Measurements from ENCODE around the gene ZNF385B.
"Not testable (repeated sequence)": the region's sequence is repeated elsewhere in the genome, so short reads cannot be mapped to it uniquely, and the experiment has no call there.

The ZNF385B gene

GRCh38 chr2:179645047-179645446, 216.4 kb downstream of the ZNF385B start:
- no peak for TF ChIP-seq CTCF (IDR thresholded peaks at IDR 0.05; ENCODE audit: low read depth, low read length)

GRCh38 chr2:179642462-179642861, 218.9 kb downstream of the ZNF385B start:
- no peak for DNase-seq (ENCODE audit: extremely low read depth, low read depth)
- TF ChIP-seq CTCF (IDR thresholded peaks at IDR 0.05; ENCODE audit: low read depth, low read length): no peak

More at GRCh38 chr2:179645047-179645446, 216.4 kb downstream of the ZNF385B start:
- no peak for DNase-seq (ENCODE audit: extremely low read depth, low read depth)

DNA sequence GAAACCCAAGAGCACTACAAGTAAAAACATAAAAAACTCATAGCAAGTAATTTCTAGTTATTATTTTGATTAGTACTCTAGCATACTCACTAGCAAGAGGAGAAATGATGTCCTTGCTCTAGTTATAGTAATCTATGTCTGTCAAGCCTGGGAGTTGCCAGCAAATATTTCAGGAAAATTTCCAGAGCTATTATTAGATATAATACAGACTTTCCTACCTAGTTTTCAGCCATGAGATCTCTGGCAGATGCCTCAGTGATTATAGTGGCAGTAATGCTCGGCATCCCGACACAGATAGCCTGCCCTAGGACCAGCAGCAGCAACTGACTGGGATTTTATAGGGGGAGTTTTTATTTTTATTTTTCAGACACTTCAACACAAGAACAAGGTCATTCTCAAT, 224.4 kb downstream of the ZNF385B start:
- no peak for TF ChIP-seq CTCF (IDR thresholded peaks at IDR 0.05; ENCODE audit: low read depth, low read length)
- no peak for DNase-seq (ENCODE audit: extremely low read depth, low read depth)

GRCh38 chr2:179636100-179636980, 225.1 kb downstream of the ZNF385B start:
- no peak for DNase-seq (ENCODE audit: extremely low read depth, low read depth)
- no peak for TF ChIP-seq CTCF (IDR thresholded peaks at IDR 0.05; ENCODE audit: low read depth, low read length)

DNA sequence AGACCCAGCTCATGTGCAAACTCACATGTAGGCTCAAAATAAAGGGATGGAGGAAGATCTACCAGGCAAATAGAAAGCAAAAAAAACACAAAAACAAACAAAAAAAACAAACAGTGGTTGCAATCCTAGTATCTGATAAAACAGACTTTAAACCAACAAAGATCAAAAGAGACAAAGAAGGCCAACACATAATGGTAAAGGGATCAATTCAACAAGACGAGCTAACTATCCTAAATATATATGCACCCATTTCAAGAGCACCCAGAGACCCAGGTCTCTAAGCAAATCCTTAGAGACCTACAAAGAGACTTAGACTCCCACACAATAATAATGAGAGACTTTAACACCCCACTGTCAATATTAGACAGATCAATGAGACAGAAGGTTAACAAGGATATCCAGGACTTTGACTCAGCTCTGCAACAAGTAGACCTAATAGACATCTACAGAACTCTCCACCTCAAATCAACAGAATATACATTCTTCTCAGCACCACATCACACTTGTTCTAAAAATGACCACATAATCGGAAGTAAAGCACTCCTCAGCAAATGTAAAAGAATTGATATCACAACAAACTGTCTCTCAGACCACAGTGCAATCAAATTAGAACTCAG, 229.5 kb downstream of the ZNF385B start:
- not testable (repeated sequence) for DNase-seq (ENCODE audit: extremely low read depth, low read depth)

DNA sequence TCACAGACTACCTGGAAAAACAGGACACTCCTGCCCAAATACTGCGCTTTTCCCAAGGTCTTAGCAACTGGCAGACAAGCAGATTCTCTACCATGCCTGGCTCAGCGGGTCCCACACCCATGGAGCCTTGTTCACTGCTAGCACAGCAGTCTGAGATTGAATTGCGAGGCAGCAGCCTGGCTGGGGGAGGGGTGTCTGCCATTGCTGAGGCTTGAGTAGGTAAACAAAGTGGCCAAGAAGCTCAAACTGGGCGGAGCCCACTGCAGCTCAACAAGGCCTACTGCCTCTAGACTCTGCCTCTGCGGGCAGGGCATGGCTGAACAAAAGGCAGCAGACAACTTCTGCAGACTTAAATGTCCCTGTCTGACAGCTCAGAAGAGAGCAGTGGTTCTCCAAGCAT, 231.6 kb downstream of the ZNF385B start:
- DNase-seq (ENCODE audit: extremely low read depth, low read depth): not testable (repeated sequence)

GRCh38 chr2:179626261-179626660, 235.2 kb downstream of the ZNF385B start:
- TF ChIP-seq CTCF (IDR thresholded peaks at IDR 0.05; ENCODE audit: low read depth, low read length): no peak
- no peak for DNase-seq (ENCODE audit: extremely low read depth, low read depth)

DNA sequence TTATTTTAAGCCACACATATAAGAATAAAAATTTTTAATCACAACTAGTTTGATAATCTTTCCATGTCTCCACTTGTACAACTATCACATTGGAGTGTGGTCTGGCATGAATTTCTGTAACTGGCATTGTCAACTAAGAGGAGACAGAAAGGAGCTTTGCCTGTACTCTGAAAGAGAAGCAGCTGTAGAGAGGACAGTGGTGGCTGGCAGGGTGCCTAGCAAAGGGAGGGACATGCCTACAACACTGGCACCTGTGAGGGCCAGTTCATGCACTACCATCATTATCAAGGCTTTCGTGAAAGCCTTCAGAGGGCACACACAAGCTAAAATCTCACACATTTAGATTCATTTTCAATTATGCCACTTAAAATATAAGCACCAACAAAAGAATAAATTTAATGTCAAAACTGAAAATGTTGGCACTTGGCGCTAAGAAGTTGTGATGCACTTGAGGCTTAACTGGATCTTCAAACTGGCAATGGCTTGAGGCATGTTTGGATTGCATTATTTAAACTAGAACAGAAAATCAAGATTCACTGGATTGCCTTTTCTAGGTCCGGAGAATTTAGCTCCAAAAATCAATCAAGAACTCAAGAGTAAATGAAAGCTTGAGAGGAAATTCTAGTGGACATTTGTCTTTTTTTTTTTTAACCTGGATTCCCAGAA, 238.6 kb downstream of the ZNF385B start:
- no peak for DNase-seq (ENCODE audit: extremely low read depth, low read depth)
- no peak for TF ChIP-seq CTCF (IDR thresholded peaks at IDR 0.05; ENCODE audit: low read depth, low read length)
